ENCODE measurements around the gene PRKAG2. TPM values are rescaled to one million over a fixed set of nuclear protein-coding genes. Genes with fewer than 3 reads are reported as not detected.
"Not testable (repeated sequence)": the region's sequence is repeated elsewhere in the genome, so short reads cannot be mapped to it uniquely, and the experiment has no call there.

Gene PRKAG2
- total RNA-seq, 2 donors from 2014 or later = 46.1 to 54.6 TPM

- DNase-seq (no peak), ATAC-seq (no peak)
- intact Hi-C loops (cut with DNase I, micrococcal nuclease) = no loop called here
These were observed 13.6 kb upstream of the PRKAG2 start for GRCh38 chr7:151890355-151891004.

GRCh38 chr7:151889406-151890354, 12.8 kb upstream of the PRKAG2 start:
- no peak for ATAC-seq

GRCh38 chr7:151888079-151889067, 11.5 kb upstream of the PRKAG2 start:
- intact Hi-C loops (cut with DNase I, micrococcal nuclease) = no loop called here
- DNase-seq (no peak), ATAC-seq (no peak)

More at GRCh38 chr7:151889406-151890354, 12.8 kb upstream of the PRKAG2 start:
- no peak for DNase-seq
- intact Hi-C loops (cut with DNase I, micrococcal nuclease) = no loop called here

- DNase-seq (no peak), ATAC-seq (no peak)
- intact Hi-C loops (cut with DNase I, micrococcal nuclease) = no loop called here
These were observed 9.9 kb upstream of the PRKAG2 start for GRCh38 chr7:151886783-151887182.

- ATAC-seq (no peak), DNase-seq (no peak)
- intact Hi-C loops (cut with DNase I, micrococcal nuclease) = no loop called here
These were observed 8.3 kb upstream of the PRKAG2 start for GRCh38 chr7:151885202-151885580.

- DNase-seq = no peak
- intact Hi-C loops (cut with DNase I, micrococcal nuclease) = no loop called here
- ATAC-seq = no peak
These were observed 7.6 kb upstream of the PRKAG2 start for GRCh38 chr7:151884312-151885201.

DNA sequence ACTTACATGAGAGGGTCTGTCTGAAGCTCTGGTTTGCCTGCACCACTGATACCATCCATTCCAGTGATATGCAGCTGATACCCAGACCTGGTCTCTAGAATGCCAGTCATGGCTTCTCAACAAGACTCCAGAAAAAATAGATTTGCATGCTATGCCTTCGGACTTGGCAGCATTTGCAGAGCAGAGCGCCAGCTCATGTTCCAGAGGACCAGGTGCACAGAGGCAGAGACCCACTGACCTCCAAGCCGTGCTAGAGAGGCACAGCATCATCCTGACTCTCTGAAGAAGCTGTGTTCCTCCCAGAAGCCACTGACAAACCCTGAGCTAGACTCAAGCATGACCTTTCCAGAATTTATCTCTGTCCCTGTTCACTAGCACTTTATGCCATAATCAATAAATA, 6.9 kb upstream of the PRKAG2 start:
- intact Hi-C loops (cut with DNase I, micrococcal nuclease) = no loop called here
- DNase-seq (no peak), ATAC-seq (no peak)

DNA sequence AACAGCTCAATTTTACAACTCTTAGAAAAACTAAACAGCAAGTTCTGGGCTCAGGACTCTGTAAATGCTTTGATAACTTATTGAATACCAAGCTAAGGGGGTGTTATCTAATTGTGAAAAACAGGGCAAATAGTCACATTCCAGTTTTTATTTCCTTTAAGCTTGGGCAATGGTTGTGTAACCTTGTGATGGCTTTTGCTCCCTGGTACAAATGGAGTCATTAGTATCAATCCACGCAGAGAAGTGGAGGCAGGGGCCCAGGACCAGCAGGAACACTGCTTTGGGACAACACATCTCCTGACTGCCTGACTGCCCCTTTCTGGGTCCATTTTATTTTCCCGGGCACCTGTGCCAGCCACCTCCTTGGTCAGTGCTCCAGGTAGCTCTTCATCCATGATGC, 5.8 kb upstream of the PRKAG2 start:
- DNase-seq (peak in 1 of 2 donors; percentile 12), ATAC-seq (no peak)
- intact Hi-C loops (cut with DNase I, micrococcal nuclease) = no loop called here

- intact Hi-C loops (cut with DNase I, micrococcal nuclease) = no loop called here
- DNase-seq = no peak
- ATAC-seq = no peak
These were observed 3.8 kb upstream of the PRKAG2 start for GRCh38 chr7:151880688-151881087.

DNA sequence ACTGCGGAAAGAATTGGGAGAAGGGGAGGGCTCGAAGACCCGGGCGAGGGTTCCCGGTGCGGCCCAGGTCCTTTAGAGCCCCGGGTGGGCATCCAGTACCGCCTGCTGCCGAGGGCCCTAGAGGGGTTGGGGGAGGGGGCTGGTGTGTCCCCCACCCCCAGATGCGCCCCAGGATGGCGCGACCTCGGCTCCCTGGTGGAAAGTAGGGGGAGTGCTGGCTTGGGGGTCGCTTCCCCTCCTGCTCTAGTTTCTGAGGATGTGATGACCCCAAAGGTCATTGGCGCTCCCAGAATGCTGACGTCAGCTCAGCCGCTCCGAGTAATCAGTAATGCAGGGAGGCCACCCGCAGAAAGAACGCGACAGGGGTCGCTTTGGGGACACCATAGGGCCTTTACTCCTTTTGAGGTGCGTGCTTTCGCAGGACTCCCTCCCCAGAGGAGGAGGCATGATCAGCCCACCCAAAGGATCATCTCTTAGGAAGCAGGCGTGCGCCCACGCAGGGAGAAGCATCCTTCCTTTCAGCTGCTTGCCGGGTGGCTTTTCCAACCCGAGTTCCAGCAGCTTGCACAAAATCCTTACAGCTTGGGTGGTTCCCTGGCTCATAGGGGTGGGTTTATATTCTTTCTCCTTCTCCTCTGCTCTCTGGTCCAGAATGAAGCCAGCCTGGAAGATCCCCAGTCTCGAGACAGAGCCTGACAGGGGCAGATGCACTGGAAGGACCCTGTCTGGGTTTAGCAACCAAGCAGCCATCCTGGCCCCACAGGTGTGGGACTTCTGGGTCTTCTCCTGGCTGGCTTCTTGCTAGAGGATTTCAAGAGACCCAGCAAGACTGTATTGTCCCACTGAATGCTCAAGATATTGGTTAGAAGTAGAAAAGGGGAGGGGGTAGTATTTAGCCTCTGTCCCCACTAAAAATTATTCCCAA, 1.3 kb upstream of the PRKAG2 start:
- intact Hi-C loops (cut with DNase I, micrococcal nuclease) = no loop called here
- ATAC-seq (no peak), DNase-seq (peak in 1 of 2 donors; percentile 54)

DNA sequence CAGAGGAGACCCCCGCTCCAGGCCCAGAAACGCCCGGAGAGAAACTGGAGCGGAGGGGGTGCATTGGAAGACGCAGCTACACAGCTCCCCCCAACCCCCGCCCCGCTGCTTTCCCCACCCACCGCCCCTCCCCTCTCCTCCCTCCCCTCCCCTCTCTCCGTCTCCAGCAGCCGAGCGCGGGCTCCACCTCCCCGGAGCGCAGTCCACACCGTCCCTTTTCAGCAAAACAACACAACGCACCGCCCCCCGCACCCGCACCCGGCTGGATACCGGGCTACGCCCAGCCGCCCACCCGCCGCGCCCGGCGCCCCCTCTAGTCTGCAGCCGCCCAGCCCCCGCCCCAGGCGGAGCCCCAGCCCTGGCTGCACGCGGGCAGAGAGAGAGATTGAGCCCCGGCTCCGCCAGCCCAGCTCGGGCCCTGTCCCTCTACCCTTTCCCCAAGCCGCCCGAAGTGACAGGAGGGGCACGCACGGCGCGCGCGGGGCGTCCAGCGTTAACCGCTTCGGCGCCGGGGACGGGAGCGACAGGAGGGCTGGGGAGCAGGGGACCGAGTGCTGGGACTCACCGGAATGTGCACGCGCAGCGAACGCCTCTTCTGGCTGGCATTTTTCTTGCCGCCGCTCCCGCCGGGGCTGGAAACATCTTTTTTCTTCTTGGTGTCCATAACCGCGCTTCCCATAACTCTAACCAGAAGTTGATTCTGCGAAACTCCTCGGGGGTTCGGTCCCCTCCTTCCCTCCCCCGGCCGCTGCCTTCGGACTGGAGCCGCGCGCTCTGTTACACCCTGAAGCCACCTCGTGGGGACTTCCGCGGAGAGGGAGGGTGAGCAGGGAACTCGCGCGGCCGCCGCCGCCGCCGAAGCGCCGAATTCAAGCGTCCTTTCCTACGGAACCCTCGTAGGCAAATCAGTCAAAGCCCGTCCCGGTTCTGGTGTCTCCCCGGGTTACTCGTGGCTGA, 695 bp downstream of the PRKAG2 start:
- peak; percentile 70 for ATAC-seq
- DNase-seq = peak; percentile 87 to 88
- intact Hi-C loops (cut with DNase I, micrococcal nuclease) = no loop called here

GRCh38 chr7:151874479-151874878, 2.4 kb downstream of the PRKAG2 start:
- ATAC-seq; intact Hi-C loops (cut with DNase I, micrococcal nuclease); DNase-seq: not testable (repeated sequence)

DNA sequence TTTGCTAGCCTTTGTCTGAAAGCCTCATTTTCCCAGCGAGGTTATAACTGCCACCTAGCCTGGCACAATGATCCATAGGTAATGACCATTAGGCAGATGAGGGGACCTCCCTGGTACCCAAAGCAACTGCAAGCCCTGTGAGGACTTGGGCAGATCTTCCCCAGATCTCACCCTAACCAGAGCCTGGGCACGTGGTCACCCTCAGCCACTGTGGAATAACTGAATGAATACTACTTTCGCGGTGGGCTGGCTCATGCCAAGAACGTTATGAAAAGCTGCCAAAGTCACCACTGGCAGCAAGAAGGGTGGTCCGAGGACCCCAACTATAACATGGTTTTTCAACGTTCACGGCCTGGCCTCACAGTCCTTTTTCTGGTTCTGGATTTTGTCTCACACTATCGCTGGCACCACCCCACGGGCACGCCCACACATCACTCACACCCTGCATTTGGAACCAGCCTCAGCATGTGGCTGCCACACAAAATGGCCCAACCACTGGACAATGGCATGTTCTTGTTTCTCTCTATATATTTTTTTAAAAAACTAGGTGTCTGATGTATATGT, 3.4 kb downstream of the PRKAG2 start:
- intact Hi-C loops (cut with DNase I, micrococcal nuclease) = no loop called here
- no peak for ATAC-seq
- no peak for DNase-seq

- DNase-seq (no peak), ATAC-seq (no peak)
- intact Hi-C loops (cut with DNase I, micrococcal nuclease) = no loop called here
These were observed 4.1 kb downstream of the PRKAG2 start for GRCh38 chr7:151872531-151873401.

GRCh38 chr7:151871904-151872303, 5.0 kb downstream of the PRKAG2 start:
- DNase-seq = no peak
- no peak for ATAC-seq
- intact Hi-C loops (cut with DNase I, micrococcal nuclease) = no loop called here
